Esophagus muscularis mucosa (tissue), 4 donors: ENCODE data around the gene VPS13D.

Source experiments
- EP300 ChIP-seq: sonication (generic); formaldehyde crosslinking; IDR thresholded peaks from one replicate; pipeline ENCODE4 v1.6.1; 2017; ENCODE audit warnings: antibody characterized with exemption
- POLR2AphosphoS5 ChIP-seq, 2 donors: sonication (generic); formaldehyde crosslinking; IDR thresholded peaks; one replicate each; pipeline ENCODE4 v1.6.1; 2017; ENCODE audit warnings: antibody characterized with exemption in 2 of 2
- TF ChIP-seq, protein P1 (sequence below), 3 experiments: fragments of 200-600 bp in 2 of 3; fragments of 450-650 bp in 1 of 3; sonication (generic) in 2 of 3; IDR thresholded peaks; one replicate each; pipeline ENCODE4 v1.5.1; 2017 to 2019; ENCODE audit warnings: antibody characterized with exemption in 3 of 3, mild to moderate bottlenecking in 2 of 3, moderate library complexity in 1 of 3

DNA sequence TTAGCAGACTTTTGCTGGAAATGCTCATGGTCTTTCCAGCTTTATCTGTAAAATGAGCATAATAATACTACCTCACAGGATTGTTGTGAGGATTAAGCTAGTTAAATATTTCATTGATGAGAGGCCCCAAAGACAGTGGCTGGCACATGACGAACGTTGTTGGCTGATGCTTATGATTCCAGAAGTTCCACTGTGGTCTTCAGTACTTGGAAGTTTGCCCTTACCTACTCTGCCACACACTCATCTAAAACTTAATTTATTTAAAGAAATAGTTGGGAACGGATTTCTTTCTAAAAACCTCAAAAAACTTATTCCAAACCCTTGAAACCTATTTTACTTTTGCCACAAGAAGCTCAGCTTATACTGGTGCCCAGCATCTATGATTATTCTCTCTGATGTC lies 217.5 kb downstream of the VPS13D start:
- TF ChIP-seq, protein P1, sequence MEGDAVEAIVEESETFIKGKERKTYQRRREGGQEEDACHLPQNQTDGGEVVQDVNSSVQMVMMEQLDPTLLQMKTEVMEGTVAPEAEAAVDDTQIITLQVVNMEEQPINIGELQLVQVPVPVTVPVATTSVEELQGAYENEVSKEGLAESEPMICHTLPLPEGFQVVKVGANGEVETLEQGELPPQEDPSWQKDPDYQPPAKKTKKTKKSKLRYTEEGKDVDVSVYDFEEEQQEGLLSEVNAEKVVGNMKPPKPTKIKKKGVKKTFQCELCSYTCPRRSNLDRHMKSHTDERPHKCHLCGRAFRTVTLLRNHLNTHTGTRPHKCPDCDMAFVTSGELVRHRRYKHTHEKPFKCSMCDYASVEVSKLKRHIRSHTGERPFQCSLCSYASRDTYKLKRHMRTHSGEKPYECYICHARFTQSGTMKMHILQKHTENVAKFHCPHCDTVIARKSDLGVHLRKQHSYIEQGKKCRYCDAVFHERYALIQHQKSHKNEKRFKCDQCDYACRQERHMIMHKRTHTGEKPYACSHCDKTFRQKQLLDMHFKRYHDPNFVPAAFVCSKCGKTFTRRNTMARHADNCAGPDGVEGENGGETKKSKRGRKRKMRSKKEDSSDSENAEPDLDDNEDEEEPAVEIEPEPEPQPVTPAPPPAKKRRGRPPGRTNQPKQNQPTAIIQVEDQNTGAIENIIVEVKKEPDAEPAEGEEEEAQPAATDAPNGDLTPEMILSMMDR (IDR thresholded peaks at IDR 0.05): no peak
- TF ChIP-seq EP300: no peak
- peak in 1 of 2 donors; percentile 48 for TF ChIP-seq POLR2AphosphoS5 (IDR thresholded peaks at IDR 0.05)
